Activated CD8-positive, alpha-beta T cell treated with anti-CD3 and anti-CD28 coated beads, Interleukin-2, amount 10 ng/mL, durations not matched to agents 7 days and 5 days (primary cell): ENCODE data around the gene SLC8A2. TPM values are rescaled to one million over a fixed set of nuclear protein-coding genes. Genes with fewer than 3 reads are reported as not detected.
A peak's percentile ranks its signal among the peaks of the same experiment; 100 is the strongest.

Experiments
- ATAC-seq: fragments of 150-1000 bp; cut with Tn5 transposase; one replicate; pipeline ENCODE4 v1.10.0; 2021; ENCODE audit warnings: moderate library complexity
- CTCF ChIA-PET: fragments of 350-600 bp; sonication (Branson Sonifier 250); formaldehyde crosslinking; loops from one replicate; lab custom pipeline; 2021; ENCODE audit warnings: antibody characterized with exemption; lab: Charles Lee
- POLR2A ChIA-PET: fragments of 350-600 bp; sonication (Branson Sonifier 250); formaldehyde crosslinking; loops from one replicate; lab custom pipeline; 2021; ENCODE audit warnings: antibody characterized with exemption; lab: Charles Lee
- DNase-seq: peaks from one replicate; pipeline ENCODE4 v3.0.0-alpha.2; 2020
- H3K27ac Mint-ChIP-seq: one replicate; pipeline ENCODE4 v1.8.0; 2021; ENCODE audit warnings: mild to moderate bottlenecking, mixed read lengths
- H3K27me3 Mint-ChIP-seq: one replicate; pipeline ENCODE4 v1.8.0; 2021; ENCODE audit warnings: low read depth, mixed read lengths
- H3K36me3 Mint-ChIP-seq: one replicate; pipeline ENCODE4 v1.8.0; 2021; ENCODE audit warnings: low read depth, mixed read lengths
- H3K4me1 Mint-ChIP-seq: one replicate; pipeline ENCODE4 v1.8.0; 2021; ENCODE audit warnings: low read depth, mixed read lengths
- H3K4me3 Mint-ChIP-seq: one replicate; pipeline ENCODE4 v1.8.0; 2021; ENCODE audit warnings: mild to moderate bottlenecking, mixed read lengths
- H3K9me3 Mint-ChIP-seq: one replicate; pipeline ENCODE4 v1.8.0; 2022; ENCODE audit warnings: mixed read lengths; ENCODE audit not compliant: insufficient read depth
- total RNA-seq, 2 experiments: library from RNA; stranded (reverse); gene quantifications; one replicate each; pipeline ENCODE4 v1.2.3, GENCODE V29; 2021

Gene SLC8A2
- total RNA-seq, 2 experiments from 2014 or later: 0.05 to 0.44 TPM

DNA sequence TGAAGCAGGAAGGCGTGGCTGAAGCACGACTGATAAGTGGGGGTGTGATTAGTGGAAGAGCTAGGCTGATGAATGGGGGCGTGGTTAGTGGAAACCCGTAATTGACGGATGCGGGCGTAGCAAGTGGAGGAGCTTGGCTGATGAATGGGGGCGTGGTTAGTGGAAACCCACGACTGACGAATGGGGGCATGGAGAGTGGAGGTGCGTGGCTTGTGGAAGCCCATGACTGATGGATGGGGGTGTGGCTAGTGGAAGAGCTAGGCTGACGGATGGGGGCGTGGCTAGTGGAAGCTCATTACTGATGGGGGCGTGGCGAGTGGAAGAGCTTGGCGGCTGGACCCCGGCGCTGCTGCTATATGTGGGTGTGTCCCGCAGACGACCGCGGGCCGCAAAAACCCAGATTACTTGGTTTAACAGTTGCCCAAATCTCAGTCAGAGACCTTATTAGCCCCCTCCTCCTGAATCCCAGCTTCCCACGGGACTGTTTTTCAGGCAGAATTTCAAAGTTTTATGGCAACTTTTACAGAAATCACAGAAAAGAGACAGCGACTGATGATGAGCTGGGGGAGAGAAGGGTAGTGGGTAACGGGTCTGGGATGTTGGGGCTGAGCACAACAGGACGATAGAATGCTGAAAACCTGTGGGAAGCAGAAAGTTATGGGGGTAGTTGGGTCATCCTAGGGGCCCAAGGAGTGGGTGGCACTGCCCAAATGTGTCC, 43.4 kb downstream of the SLC8A2 start:
- POLR2A ChIA-PET: interaction anchor here (0.5 to 1.7 kb wide), 6 partner anchors 9 to 154 kb away, joined by 3 to 6 read pairs (median 4); partner anchors contain the start of genes INAFM1, MEIS3 and NAPA
- DNase-seq: peak; percentile 96
- H3K4me3 Mint-ChIP-seq: no peak overlapping the region

GRCh38 chr19:47427241-47428176, 44.2 kb downstream of the SLC8A2 start:
- Mint-ChIP-seq H3K4me3 (no peak overlapping the region), H3K4me1 (peaks cover 23% of the 10 kb centered on the region), H3K27me3 (peaks cover 41% of the 10 kb centered on the region), H3K27ac (no peak overlapping the region), H3K9me3 (no peaks in the 10 kb centered on the region), H3K36me3 (peaks cover 3% of the 10 kb centered on the region)
- ChIA-PET CTCF (interaction anchor here (0.6 to 3.5 kb wide), 38 partner anchors 8 to 340 kb away, joined by 3 to 38 read pairs (median 4); partner anchors contain the start of genes DHX34, EHD2, INAFM1 and KPTN), POLR2A (interaction anchor here (0.7 to 1.7 kb wide), 4 partner anchors 60 to 151 kb away, joined by 3 to 6 read pairs (median 4); partner anchors contain the start of gene NAPA)
- DNase-seq (peak; percentile 80), ATAC-seq (peak; percentile 46)

More for the DNA sequence above, 43.4 kb downstream of the SLC8A2 start:
- H3K4me1 Mint-ChIP-seq: peaks cover 31% of the 10 kb centered on the region
- peaks cover 6% of the 10 kb centered on the region for H3K36me3 Mint-ChIP-seq
- no peaks in the 10 kb centered on the region for H3K9me3 Mint-ChIP-seq
- no peak overlapping the region for H3K27ac Mint-ChIP-seq
- CTCF ChIA-PET: interaction anchor here (0.6 to 3.5 kb wide), 39 partner anchors 8 to 340 kb away, joined by 3 to 38 read pairs (median 4); partner anchors contain the start of genes DHX34, EHD2, INAFM1 and KPTN
- peak; percentile 88 for ATAC-seq
- H3K27me3 Mint-ChIP-seq: peaks cover 32% of the 10 kb centered on the region

- DNase-seq (no peak), ATAC-seq (no peak)
- Mint-ChIP-seq H3K27me3 (peaks cover 67% of the 10 kb centered on the region), H3K9me3 (no peaks in the 10 kb centered on the region), H3K4me1 (peaks cover 23% of the 10 kb centered on the region), H3K36me3 (no peaks in the 10 kb centered on the region), H3K27ac (no peak overlapping the region), H3K4me3 (no peak overlapping the region)
- ChIA-PET CTCF (no interaction called here), POLR2A (no interaction called here)
These were observed 48.4 kb downstream of the SLC8A2 start for GRCh38 chr19:47423203-47423882.

DNA sequence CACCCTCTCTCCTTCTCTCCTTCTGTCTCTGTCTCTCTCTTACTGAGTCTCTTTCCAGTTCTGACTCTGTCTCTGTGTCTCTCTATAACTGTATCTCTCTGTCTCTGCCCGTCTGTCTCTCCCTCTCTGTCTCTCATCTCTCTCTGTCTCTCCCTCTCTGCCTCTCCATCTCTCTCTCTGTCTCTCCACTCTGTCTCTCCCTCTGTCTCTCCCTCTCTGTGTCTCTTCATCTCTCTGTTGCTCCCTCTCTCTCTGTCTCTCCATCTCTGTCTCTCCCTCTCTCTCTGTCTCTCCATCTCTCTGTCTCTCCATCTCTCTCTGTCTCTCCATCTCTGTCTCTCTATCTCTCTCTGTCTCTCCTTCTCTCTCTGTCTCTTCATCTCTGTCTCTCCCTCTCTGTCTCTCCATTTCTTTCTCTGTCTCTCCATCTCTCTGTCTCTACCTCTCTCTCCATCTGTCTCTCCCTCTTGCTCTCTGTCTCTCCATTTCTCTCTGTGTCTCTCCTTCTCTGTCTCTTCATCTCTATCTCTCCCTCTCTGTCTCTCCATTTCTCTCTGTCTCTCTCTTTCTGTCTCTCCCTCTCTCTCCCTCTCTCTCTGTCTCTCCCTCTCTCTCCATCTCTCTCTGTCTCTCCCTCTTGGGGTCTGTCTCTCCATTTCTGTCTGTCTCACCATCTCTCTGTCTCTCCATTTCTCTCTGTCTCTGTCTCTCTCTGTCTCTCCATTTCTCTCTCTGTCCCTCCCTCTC, 49.1 kb downstream of the SLC8A2 start:
- H3K4me1 Mint-ChIP-seq: peaks cover 30% of the 10 kb centered on the region
- no peaks in the 10 kb centered on the region for H3K9me3 Mint-ChIP-seq
- H3K27me3 Mint-ChIP-seq: peaks cover 75% of the 10 kb centered on the region
- no peak overlapping the region for H3K27ac Mint-ChIP-seq
- H3K36me3 Mint-ChIP-seq: no peaks in the 10 kb centered on the region
- ChIA-PET CTCF (no interaction called here), POLR2A (no interaction called here)
- H3K4me3 Mint-ChIP-seq: no peak overlapping the region
- DNase-seq (no peak), ATAC-seq (no peak)

GRCh38 chr19:47421844-47422395, 49.8 kb downstream of the SLC8A2 start:
- no peak for DNase-seq
- Mint-ChIP-seq H3K4me3 (no peak overlapping the region), H3K27me3 (peaks cover 80% of the 10 kb centered on the region), H3K4me1 (peaks cover 32% of the 10 kb centered on the region), H3K9me3 (no peaks in the 10 kb centered on the region), H3K36me3 (no peaks in the 10 kb centered on the region), H3K27ac (no peak overlapping the region)
- CTCF ChIA-PET: no interaction called here
- ATAC-seq: no peak
- POLR2A ChIA-PET: no interaction called here

DNA sequence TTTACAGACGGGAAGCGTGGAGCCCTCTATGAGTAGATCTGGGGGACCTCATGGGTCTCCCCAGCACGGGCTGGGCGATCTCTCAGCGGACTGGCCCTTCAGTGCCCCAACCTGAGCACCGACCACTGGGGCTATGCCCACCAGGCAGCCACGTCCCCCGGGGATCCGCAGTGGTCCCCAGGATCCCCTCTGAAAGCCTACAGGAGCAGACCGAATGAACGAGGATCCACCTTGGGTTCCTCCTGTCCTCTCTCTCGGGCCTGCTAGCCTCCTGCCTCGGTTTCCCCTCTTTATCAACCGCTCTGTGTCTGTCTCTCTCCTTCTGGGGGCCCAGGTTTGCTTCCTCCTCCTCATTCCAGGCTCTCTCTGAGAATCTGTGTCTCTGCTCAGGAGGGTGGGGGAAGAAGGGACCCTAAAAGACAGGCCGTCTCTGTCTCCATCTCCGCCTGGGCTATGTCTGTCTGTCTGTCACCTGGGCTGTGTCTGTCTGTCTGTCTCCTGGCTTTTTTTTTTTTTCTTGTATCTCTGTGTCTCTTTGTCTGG, 50.4 kb downstream of the SLC8A2 start:
- no peak overlapping the region for H3K4me3 Mint-ChIP-seq

DNA sequence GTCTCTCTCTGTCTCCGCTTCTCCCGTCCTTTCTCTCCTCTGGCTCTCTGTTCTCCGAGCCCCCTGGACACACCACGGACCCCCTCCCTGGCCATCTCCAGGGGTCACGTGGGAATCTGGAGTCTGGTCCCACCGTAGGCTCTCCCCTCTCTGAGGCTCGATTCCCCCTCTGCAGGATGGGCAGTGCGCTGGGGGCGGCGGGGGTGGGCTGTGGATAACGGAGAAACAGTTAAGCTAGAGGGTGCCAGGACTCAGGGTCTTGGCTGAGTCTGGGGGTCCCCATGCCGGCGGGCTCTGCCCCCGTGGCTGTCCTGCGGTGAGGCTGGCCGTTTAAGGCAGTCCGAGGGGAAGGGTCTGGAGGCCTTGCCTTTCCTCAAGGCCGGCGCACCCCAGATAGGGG, 51.9 kb downstream of the SLC8A2 start:
- no peak overlapping the region for H3K4me3 Mint-ChIP-seq
- DNase-seq (no peak), ATAC-seq (no peak)
- H3K9me3 Mint-ChIP-seq: no peaks in the 10 kb centered on the region
- H3K4me1 Mint-ChIP-seq: peaks cover 35% of the 10 kb centered on the region
- peaks cover 82% of the 10 kb centered on the region for H3K27me3 Mint-ChIP-seq
- no peak overlapping the region for H3K27ac Mint-ChIP-seq
- POLR2A ChIA-PET: interaction anchor here (1.0 kb wide), 1 partner anchor 9 kb away, joined by 3 read pairs; no protein-coding TSS in a partner anchor
- no peaks in the 10 kb centered on the region for H3K36me3 Mint-ChIP-seq
- CTCF ChIA-PET: interaction anchor here (1.4 kb wide), 1 partner anchor 8 kb away, joined by 4 read pairs; no protein-coding TSS in a partner anchor

More for the DNA sequence above, 50.4 kb downstream of the SLC8A2 start:
- H3K27me3 Mint-ChIP-seq: peaks cover 82% of the 10 kb centered on the region
- POLR2A ChIA-PET: no interaction called here
- DNase-seq (no peak), ATAC-seq (no peak)
- H3K4me1 Mint-ChIP-seq: peaks cover 35% of the 10 kb centered on the region
- H3K27ac Mint-ChIP-seq: no peak overlapping the region
- CTCF ChIA-PET: no interaction called here
- H3K9me3 Mint-ChIP-seq: no peaks in the 10 kb centered on the region
- no peaks in the 10 kb centered on the region for H3K36me3 Mint-ChIP-seq

DNA sequence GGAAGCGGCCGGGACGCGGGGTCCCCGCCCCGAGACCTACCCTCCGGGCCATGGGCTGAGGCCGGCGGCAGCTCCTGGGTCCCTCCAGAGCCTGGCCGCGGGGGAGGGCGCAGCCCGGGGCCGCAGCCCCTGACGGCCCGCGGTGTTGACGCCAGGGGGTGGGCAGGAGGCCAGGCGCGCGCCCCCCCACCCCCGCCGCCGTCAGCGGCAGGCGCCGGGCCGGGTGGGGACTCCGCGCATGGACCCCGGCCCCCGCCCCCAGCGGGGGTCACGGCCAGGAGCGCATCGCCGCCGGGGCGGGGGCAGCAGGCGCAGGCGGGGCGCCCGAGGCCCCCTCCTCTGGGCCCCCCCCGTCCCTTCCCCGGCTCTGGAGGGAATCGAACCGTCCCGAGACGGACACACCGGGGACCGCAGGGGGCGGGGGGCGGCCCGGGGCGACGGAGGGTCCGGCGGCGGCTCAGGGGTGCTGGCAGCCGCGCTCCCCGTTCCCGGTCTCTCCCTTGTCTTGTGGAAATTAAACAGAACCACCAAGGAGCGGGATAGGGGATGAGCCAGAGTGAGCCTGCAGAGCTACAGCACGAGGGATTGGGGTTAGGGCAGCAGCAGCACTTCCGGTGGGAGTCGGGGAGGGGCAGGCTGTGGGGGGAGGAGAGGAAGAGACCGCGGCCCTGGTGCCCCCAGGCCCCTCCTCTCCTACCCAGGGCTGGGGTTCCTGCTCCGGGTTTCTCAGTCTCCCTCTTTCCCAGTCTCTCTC, 52.5 kb downstream of the SLC8A2 start, which contains the start of gene MEIS3:
Gene MEIS3 (minus strand): TSS at position 498 of the 754 bp plus-strand sequence. CDS start 446 bp downstream, at position 52.
- H3K27me3 Mint-ChIP-seq: peaks cover 82% of the 10 kb centered on the region
- no peaks in the 10 kb centered on the region for H3K36me3 Mint-ChIP-seq
- H3K27ac Mint-ChIP-seq: no peak within 1 kb of the TSS
- H3K4me1 Mint-ChIP-seq: peaks cover 35% of the 10 kb centered on the region
- DNase-seq (no peak), ATAC-seq (peak; percentile 44)
- H3K9me3 Mint-ChIP-seq: no peaks in the 10 kb centered on the region
- H3K4me3 Mint-ChIP-seq: no peak within 1 kb of the TSS
- ChIA-PET CTCF (interaction anchor here (1.0 to 1.4 kb wide), 2 partner anchors 9 to 18 kb away, joined by 3 to 4 read pairs; no protein-coding TSS in a partner anchor), POLR2A (interaction anchor here (1.0 kb wide), 1 partner anchor 10 kb away, joined by 3 read pairs; no protein-coding TSS in a partner anchor)

DNA sequence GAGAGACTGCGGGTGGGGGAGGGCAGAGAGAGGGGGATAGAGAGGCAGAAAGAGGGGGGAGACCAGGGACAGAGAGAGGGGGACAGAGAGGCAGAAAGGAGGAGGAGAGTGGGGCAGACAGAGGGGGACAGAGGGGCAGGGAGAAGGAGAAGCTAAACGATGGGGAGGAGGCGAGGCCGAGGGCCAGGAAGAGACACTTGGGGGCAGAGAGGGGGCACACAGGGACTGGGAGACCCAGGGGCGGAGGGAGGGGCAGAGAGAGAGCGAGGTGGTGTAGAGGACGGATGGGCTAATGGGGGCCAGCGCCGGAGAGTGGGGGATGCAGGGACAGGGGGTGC, 53.0 kb downstream of the SLC8A2 start:
- DNase-seq (no peak), ATAC-seq (no peak)
- CTCF ChIA-PET: interaction anchor here (1.0 kb wide), 1 partner anchor 18 kb away, joined by 3 read pairs; no protein-coding TSS in a partner anchor
- peaks cover 35% of the 10 kb centered on the region for H3K4me1 Mint-ChIP-seq
- H3K4me3 Mint-ChIP-seq: no peak overlapping the region
- no peak overlapping the region for H3K27ac Mint-ChIP-seq
- H3K9me3 Mint-ChIP-seq: no peaks in the 10 kb centered on the region
- H3K36me3 Mint-ChIP-seq: no peaks in the 10 kb centered on the region
- peaks cover 82% of the 10 kb centered on the region for H3K27me3 Mint-ChIP-seq
- POLR2A ChIA-PET: no interaction called here
